Activated T-cell treated with anti-CD3 and anti-CD28 coated beads for 1 hour (primary cell): ENCODE measurements around the gene RBPMS2.
"Not testable (repeated sequence)": the region's sequence is repeated elsewhere in the genome, so short reads cannot be mapped to it uniquely, and the experiment has no call there.

Experiments used
- DNase-seq: peaks from one replicate; pipeline ENCODE4 v3.0.0-alpha.2; 2020; ENCODE audit warnings: low read depth

Gene RBPMS2

DNA sequence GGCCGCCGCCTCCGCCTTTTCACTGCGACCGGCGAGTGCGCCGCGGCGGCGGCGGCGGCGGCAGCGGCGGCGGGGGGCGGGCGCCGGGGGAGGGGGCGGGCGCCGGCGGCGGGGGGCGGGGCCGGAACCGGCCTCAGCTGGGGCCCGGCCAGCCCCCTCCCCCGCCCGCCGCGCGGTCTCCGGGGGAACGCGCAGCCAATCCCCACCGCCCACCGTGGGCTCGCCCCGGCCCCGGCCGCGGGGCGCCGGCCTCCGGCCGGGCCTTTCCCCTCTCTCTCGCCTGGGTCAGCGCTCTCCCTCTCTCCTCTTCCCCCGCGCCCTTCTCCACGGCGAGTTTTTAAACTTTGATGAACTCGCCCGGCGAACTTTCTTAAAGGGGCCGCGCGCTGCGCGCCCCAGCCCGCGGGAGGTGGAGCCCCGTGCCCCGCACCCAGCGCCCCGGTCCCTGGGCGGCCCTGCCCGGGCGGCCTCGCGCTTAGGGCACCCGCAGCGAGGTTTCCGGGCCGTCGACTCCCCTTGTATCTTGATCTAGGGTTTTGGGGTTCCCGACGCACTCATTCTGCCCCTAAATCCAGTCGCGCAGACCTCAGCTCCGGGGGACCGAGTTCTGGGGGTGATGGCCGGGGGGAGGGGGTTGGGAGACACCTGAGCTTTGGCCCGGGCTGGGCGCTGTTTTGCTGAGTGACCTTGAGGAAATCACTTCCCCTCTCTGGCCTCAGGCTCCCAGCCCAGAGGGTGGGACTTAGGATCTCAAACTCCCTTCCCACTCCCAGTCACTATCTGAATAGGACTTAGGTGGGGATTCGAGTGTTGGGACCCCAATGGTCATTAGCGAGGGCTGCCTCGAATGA, at the start of gene RBPMS2:
RBPMS2 (minus strand) TSS at position 39 of the 851 bp plus-strand sequence. CDS start 270 bp downstream, outside the sequence.
- no peak for DNase-seq

DNA sequence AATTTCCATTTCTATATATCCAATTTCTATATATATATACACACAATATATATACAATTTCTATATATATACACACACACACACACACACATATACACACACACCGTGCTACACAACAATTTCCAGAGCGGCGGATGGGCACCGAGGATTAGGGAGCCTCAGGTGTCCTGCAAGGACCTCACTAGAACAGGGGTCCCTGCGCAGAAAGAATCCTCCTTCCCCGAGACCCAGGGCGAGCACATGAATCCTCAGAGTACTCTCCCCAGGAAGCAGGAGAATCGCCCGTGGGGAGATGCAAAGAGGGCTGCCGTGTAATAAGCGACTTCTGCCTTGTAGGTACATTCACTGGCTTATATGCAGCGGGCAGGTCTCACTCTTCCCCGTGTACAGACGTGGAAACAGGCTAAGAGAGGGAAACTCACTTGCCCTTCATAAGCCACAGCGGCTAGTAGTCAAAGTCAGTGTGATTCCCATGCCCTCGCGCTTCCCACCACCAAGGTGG, 49.6 kb upstream of the RBPMS2 start:
- no peak for DNase-seq

DNA sequence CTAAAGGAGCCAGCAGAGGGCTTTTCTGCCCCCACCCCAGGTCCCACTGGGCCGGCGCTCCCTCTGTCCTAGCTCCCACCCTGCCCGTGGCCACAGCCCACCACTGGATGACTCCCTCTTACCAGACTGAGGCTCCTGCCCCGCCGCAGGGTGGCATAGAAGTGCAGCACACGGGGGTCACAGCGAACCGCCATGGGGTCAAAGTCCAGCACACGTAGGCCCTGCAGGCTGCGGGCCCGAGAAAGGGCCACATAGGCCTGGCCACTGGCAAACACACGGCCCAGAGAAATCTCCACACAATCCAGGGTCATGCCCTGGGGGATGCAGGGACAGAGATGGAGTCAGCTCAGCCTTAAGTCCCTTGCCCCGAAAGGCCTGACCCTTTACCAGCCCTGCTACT, 41.1 kb upstream of the RBPMS2 start:
- no peak for DNase-seq

DNA sequence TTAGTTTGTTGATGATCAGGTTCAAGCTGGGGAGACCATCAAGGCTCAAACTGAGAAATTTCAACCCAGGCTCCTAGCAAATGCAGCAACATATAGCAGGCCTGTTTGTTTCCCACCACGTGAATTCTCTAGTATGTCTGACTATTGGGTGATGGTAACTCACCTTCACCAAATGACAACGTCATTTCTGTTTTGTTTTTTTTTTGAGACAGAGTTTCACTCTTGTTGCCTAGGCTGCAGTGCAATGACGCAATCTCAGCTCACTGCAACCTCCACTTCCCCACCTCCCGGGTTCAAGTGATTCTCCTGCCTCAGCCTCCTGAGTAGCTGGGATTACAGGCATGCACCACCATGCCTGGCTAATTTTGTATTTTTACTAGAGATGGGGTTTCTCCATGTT, 39.6 kb upstream of the RBPMS2 start:
- DNase-seq, result not testable (repeated sequence)

DNA sequence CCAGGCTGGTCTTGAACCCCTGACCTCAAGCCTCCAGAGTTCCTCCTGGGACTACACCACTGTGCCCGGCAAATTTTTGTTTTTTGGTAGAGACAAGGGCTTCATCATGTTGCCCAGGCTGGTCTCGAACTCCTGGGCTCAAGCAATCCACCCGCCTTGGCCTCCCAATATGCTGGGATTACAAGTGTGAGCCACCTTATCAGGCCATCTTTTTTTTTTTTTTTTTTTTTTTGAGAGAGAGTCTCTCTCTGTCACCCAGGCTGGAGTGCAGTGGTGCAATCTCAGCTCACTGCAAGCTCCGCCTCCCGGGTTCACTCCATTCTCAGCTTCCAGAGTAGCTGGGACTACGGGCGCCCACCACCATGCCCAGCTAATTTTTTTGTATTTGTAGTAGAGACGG, 38.9 kb upstream of the RBPMS2 start:
- DNase-seq, result not testable (repeated sequence)

DNA sequence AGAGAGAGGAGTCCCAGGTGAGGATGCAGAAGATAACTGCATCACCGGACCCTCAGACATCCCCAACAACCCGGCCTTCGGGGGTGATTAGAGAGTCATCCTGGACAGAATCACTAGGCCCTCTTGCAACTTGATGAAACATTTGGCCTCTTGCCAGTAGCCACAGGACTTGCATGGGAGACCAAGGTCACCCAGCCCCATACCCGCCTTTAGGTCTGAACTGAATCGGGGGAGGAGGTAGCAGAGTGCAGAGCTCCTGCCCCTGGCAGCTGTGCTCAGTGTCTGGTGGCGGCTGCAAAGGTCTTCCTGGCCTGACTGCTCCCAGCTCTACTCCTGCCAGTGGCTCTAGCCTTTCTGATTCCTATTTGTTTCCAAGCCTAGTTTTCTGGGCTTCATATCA, 37.7 kb upstream of the RBPMS2 start:
- no peak for DNase-seq

DNA sequence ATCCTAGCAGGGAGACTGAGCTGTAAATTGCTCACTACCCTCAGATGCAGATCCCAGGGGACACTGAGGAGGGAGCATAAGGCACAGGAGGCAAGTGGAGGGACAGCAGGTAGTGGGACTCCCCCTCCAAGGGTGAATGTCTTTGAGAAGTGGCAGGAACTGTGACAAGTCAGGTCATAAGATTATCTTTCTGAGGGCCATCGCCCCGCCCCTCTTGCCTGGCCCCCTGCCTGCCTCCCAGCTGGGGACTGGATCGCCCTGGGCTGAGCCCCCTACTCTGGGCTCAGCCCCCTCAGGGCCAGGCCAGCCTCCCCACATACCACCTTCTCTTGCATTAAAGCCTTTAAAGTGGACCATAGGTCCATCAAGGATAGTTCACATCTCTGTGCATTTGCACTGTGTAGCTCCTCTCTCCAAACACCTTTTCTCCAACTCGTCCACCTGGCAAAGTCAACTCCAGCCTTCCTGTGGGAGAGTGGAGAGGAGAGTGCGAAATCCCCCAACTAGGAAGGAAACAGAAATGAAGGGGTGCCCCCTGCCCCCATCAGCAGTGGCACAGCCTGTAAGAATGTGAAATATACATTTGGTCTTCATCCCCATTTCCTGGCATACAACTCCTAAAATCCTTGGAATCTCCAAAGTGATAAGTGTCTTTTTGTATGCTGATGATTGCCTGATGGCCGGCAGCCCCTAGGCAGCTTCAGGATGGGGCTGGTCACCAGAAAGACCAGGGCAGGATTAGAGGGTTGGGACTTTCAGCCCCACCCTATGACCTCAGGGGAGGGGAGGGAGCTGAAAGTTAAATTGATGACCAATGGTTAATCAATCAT, 35.3 kb upstream of the RBPMS2 start:
- DNase-seq, result no peak

DNA sequence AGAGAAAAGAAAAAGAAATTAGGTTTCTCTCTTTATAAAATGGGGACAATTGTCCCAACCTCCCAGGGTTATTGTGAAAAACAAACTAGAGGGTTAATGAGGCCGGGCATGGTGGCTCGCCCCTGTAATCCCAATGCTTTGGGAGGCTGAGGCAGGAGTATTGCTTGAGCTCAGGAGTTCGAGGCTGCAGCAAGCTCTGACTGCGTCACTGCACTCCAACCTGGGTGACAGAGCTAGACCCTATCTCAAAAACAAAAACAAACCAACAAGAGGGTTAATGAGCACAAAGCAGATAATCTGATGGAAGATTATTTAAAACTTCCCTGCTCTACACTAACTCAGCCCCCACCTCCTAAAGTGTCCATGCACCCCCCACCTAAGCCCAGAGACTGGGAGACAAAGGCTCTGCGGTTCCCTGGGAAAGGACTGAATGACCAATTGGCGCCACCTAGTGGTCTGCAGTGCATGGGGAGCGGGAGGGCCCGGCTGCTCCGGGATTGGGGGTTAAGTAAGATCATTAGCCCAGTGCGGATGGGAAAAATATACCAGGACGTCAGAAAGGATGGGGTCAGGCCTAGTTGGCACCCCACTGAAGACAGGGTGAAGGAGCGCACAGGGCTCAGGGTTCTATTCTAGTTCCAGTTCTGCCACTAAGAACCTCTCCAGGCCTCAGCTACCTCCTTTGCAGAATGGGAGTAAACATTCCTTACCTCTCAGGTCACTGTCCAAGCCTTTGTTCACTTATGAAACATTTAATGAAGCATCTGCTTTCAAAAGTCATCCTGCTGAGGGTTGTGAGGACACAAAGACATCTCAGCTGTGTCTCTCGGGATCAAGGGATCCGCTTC, 34.5 kb upstream of the RBPMS2 start:
- peak; percentile 69 for DNase-seq

DNA sequence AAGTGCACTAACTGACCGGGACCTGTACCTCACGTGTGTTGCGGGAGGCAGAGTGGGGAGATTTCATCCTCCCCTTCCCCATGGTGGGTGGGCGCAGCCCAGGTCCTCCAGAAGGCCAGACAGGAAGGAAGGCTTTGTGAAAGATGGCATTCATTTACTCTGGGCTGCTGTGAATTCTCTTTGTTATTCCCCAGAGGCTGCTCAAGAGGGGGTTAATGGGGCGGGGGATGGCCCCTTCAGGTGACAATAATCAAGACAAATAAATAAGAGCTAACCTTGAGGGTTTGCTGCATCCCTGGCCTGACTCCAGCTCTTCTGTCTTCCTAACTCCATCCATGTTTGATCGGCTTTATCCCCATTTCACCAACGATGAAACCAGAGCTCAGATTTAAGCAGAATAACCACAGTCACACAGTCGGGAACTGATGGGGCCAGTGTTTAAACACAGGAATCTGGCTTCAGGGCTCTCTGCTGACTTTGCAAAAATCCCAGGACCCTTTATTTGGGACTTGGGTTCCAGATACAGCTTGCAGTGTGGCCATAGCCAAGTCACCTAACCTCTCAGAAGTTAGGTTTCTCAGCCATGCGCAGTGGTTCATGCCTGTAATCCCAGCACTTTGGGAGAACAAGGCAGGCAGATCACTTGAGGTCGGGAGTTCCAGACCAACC, 33.5 kb upstream of the RBPMS2 start:
- no peak for DNase-seq

DNA sequence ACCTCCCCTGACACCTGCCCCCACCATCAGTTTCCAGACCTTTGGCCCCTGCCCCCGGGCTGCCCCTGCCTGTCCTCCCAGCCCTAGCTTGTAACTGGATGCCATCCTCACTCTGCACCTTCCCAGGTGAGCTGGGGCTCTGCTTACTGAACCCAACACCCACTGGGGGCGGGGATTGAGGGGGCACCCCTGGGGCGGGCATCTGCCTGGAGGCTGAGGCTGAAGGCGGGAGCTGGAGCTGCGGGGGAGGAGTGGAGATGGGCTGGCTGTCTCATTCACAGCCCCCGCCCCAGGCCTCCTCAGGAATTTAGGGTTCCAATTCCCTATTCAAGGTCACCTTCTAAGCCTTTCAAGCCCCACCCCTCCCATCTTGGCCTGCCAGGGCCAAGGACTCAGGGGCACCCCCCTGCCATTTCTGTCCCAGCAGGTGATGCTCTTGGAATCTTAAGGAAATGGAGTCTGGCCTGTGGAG, 32.4 kb upstream of the RBPMS2 start:
- DNase-seq, result no peak

DNA sequence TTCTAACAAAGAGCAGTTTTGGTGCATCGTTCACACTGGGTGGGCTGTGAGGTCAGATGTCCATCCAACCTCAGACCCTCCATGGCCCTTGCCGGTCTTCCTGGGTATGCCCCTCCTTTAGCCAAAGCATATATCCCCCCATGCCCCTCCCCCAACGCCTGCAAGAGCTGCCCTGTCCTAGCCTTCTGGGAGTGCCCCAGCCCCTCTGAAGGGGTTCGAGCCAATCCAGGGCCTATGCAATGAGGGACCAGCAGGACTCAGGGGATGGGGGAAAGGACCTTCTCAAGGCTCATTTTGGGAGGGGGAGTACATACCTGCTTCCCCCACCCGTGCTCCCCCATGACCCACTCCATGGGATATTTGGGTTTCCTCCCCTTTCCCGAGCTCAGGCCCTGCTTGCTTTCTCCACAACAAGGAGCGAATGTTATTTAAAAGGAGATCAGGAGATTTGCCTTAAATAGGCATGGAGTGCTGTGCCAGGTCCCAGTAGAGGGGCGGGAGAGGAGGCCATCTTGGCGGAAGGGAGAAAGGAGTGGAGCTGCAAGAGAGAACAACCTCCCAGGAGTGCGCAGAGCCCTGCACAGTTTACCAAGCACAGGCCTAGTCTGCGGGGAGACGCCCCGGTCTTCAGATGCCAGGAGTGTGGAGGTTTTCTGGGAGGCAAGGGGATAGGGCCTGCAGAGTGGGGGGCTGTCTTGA, 31.8 kb upstream of the RBPMS2 start:
- no peak for DNase-seq

DNA sequence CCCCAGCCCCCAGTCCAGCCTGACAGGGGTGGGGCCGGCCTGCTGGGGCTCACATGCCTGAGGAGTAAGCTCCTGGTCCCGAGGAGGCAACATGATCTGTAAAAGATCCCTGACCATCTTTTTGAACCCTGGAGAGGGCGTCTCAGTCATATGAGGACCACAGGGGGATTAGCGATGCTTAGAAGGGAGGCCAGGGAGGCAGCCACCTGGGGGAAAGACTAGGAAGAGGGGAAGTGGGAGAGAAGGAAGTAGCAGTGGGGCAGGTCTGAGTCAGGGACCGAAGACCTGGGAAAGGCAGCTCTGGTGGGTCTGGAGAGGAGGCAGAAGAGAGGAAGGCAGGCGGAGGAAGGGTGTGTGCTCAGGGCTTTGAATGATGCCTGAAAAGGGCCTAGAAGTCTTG, 31.1 kb upstream of the RBPMS2 start:
- DNase-seq, result no peak

DNA sequence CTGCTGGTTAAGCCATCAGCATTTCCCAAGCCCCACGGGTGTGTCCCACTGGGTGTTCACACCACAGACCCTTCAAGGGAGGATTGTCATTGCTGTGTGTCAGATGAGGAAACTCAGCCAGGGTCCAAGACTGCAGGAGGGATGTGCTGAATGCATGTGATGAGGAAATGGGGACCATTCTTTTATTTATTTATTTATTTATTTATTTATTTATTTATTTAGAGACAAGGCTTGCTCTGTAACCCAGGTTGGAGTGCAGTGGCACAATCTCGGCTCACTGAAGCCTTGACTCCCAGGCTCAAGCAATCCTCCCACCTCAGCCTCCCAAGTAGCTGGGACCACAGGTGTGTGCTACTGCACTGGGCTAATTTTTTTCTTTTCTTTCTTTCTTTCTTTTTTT, 29.2 kb upstream of the RBPMS2 start:
- no peak for DNase-seq

DNA sequence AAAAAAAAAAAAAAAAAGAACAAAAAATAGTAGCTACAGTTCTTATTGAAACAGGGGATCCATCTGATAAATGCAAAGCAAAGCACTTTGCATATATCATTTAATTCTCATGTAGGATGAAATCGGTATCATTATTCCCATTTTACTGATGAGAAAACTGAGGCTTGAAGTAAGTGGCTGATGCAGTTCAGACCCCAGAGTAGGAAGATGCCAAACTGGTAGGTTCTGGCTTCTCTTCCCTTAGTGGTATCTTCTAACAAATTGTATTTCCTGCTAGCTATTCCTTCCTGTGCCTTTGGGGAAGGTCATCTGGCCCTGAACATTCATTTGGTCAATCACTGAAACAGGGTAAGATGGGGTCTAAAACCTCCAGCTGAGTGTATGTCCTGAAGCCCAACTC, 28.1 kb upstream of the RBPMS2 start:
- no peak for DNase-seq

DNA sequence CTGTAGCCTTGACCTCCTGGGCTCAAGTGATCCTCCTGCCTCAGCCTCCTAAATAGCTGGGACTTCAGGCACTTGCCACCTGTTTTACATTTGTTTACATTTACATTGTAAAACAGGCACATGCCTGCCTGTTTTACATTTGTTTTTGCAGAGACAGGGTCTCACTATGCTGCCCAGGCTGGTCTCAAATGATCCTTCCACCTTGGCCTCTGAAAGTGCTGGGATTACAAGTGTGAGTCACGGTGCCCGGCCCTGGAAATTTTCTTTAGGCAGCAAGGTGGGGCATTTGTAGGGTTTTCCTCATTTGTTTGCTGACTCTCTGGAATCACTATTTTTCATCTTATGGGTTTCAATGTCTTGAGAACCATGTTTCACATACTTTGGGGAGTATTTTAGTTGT, 25.1 kb upstream of the RBPMS2 start:
- DNase-seq, result no peak

DNA sequence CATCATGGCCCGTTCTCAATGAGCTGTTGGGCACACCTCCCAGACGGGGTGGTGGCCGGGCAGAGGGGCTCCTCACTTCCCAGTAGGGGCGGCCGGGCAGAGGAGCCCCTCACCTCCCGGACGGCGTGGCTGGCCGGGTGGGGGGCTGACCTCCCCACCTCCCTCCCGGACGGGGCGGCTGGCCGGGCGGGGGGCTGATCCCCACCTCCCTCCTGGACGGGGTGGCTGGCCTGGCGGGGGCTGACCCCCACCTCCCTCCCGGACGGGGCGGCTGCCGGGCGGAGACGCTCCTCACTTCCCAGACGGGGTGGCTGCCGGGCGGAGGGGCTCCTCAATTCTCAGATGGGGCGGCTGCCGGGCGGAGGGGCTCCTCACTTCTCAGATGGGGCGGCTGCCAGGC, 23.5 kb upstream of the RBPMS2 start:
- not testable (repeated sequence) for DNase-seq

DNA sequence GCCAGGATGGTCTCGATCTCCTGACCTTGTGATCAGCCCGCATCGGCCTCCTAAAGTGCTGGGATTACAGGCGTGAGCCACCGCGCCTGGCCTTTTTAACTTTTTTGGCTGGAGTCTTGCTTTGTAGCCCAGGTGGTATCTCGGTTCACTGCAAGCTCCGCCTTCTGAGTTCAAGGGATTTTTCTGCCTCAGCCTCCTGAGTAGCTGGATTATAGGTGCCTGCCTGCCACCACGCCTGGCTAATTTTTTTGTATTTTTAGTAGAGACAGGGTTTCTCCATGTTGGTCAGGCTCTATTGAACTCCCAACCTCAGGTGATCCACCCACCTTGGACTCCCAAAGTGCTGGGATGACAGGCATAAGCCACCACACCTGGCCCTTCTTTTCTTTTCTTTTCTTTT, 20.5 kb upstream of the RBPMS2 start:
- DNase-seq, result not testable (repeated sequence)

DNA sequence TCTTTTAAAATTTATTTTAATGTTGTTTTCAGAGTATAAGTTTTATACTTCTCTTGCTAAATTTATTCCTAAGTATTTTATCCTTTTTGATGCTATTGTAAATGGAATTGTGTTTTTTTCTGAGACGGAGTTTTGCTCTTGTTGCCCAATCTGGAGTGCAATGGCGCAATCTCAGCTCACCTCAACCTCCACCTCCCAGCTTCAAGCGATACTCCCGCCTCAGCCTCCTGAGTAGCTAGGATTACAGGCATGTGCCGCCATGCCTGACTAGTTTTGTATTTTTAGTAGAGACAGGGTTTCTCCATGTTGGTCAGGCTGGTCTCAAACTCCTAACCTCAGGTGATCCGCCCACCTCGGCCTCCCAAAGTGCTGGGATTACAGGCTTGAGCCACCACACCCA, 19.9 kb upstream of the RBPMS2 start:
- DNase-seq, result not testable (repeated sequence)

DNA sequence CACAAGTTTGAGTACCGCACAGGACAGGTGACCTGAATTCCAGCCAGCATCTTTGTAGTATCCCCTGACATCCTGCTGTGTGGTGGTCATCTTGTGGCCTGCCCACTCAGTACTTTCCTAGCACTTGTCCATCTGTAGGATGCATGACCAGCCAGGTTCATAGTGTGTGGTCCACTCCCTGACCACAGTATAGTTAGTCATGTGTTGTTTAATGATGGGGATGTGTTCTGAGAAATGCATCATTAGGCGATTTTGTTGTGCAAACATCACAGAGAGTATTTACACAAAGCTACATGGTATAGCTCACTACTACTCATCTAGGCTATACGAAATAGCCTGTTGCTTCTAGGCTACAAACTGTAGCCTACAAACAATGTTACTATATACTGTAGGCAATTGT, 16.9 kb upstream of the RBPMS2 start:
- no peak for DNase-seq

DNA sequence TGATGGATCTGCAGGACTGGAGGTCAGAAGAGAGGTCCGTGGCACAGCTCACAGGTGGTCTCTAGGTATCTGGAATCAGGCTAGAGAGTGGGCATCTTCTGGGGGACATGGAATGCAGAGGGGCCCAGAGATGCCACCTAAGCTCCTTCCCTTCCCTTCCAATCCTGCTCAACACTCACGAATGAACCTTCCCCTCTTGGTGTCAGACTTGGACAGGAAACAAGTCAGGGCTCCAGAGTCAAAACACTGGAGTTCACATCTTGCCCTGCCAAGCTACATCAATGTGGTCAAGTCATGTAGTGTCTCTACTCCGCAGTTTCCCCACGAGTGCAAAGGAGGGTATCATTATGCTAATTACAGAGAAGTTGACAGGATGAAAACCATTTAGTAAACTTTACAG, 16.0 kb upstream of the RBPMS2 start:
- no peak for DNase-seq

DNA sequence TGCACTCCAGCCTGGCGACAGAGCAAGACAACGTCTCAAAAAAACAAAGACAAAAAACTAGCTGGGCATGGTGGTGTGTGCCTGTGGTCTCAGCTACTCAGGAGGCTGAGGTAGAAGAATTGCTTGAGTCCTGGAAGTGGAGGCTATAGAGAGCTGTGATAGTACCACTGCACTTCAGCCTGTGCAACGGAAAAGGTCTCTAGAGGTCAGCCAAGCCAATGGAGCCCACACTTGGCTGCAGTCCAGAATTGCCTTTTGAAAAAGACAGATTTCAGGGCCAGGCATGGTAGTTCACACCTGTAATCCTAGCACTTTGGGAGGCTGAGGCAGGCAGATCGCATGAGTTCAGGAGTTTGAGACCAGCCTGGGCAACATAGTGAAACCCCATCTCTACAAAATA, 8.4 kb upstream of the RBPMS2 start:
- no peak for DNase-seq
